HG02678 (cell line): ENCODE data around the gene MNAT1.
A peak's percentile ranks its signal among the peaks of the same experiment; 100 is the strongest.
"Not testable (repeated sequence)": the region's sequence is repeated elsewhere in the genome, so short reads cannot be mapped to it uniquely, and the experiment has no call there.

Source experiments
- ATAC-seq: cut with Tn5 transposase; IDR thresholded peaks from one replicate; pipeline ENCODE4 v1.9.1; 2021; ENCODE audit warnings: mild to moderate bottlenecking, moderate library complexity; ENCODE audit not compliant: unreplicated experiment

The MNAT1 gene

GRCh38 chr14:60736494-60736893 is 1.9 kb downstream of the MNAT1 start:
- no peak for ATAC-seq

DNA sequence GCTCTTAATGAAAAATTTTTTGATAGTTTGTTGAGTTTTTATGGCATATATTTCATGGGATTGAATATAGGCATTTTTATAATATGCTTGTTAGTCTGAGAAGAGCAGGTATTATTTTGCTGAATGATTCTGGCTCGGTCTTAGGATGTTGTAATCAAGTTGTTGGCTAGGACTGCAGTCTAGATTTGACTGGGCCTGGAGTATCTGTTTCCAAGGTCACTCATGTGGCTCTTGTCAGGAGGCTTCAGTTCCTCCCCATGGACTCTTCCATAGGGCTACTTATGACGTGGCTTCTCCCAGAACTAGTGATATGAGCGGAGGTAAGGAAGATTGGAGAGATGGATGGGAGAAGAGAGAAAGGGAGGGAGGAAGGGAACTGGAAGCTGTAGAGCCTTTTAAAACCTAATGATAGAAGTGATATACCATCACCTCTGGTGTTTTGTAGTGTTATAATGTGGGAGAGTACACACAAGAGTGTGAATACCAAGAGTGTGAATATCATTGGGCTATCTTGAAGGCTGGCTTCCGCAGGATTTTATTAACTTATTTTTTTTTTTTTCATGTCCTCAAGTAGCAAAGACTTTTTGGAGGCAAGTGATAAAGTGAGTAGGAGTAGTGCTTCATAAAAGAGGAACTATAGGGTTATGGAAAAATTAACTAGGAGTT is 4.4 kb downstream of the MNAT1 start:
- no peak for ATAC-seq

DNA sequence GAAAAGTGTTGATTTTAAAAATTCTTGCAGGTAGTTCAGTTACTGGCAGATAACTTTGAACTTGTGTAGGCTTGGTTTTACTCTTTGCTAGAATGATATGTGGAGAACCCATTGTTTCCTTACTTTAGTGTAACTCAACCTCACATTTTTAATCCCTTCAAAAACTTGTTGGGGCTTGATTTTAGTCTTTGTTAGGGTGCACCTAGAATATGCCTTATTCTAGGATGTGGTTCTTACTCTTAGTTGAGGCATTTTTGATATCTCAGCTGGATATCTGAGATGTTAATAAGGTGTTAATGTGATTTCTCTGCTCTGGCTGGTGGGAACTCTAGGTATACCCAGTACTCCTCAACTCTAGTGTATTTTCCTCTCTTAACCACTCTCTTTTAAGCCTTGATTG is 10.0 kb downstream of the MNAT1 start:
- no peak for ATAC-seq

- ATAC-seq: peak; percentile 99
These were observed 18.9 kb downstream of the MNAT1 start for GRCh38 chr14:60753264-60754119.

- no peak for ATAC-seq
These were observed 22.3 kb downstream of the MNAT1 start for GRCh38 chr14:60756847-60757246.

GRCh38 chr14:60757567-60758002 is 23.0 kb downstream of the MNAT1 start:
- ATAC-seq: no peak

DNA sequence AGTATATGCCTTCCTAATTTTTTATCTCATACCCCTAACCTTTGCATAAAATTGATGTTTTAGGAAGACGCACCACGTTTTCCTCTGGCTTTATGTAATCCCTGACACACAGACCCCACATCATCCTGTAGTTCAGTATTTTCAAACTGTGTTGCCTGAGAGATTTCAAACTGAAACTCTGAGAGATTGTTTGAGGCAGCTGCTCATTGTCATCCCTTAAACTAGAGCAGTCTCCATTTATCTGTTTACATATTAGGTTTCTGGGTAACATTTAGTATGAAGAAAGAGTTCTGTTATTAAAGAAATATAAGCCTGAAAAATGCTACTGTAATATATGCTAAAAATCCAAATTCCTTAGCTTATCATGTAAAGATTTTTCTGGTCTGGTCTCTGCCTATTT is 24.3 kb downstream of the MNAT1 start:
- peak; percentile 51 for ATAC-seq

DNA sequence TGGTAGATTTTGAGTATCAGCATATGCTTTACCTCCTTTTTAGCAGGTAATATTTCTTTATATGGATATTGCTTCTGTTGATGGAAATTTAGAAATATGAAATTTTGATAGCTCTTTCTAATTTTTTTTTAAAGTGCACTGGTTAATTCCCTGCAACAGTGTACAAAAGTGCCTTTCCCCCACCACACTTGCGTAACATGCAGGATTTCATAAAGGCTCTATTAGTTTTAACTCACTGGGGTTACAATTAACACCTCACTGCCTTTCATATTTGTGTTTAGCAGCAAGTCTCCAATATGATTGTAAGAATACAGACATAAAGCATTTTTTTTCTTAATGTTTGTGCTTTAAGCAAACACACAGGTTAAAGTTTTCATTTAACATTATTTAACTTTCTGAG is 25.6 kb downstream of the MNAT1 start:
- ATAC-seq: no peak

- ATAC-seq: no peak
These were observed 26.2 kb downstream of the MNAT1 start for GRCh38 chr14:60760644-60761364.

GRCh38 chr14:60768602-60769001 is 34.0 kb downstream of the MNAT1 start:
- ATAC-seq: no peak

DNA sequence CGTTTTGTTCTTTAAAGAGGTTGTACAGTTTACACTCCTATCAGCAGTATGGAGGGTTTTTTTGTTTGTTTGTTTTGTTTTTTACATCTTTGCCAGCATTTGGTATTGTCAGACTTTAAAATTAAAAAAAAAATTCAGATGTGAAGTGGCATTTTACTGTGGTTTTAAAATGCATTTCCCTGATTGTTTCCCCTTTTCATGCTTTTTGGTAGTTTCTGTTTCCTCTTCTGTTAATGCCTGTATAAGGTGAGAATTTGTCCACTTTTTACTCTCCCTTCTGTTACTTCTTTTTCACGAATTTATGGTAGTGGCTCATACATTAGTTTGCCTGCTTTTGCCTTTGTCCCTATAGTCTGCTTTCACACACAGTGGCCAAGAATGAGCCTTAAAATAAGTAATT is 36.6 kb downstream of the MNAT1 start:
- no peak for ATAC-seq

GRCh38 chr14:60773558-60773957 is 39.0 kb downstream of the MNAT1 start:
- peak; percentile 66 for ATAC-seq

DNA sequence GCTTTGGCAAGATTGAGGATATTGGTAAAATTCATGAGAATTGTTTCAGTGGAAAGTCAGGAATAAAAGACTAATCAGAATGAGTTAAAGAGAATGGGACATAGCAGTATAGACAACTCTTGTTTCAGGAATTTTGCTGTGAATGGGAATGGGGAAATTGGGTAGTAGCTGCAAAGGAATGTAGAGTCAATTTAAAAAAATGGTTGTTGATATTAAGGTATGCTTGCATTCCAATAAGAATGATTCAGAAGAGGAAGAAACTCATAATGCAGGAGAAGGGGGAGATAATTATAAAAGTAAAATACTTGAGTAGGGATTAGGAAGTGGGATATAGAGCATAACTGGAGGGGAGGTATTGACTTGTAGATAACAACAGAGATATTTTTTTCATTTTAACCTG is 40.7 kb downstream of the MNAT1 start:
- no peak for ATAC-seq

- no peak for ATAC-seq
These were observed 43.5 kb downstream of the MNAT1 start for GRCh38 chr14:60777856-60778578.

DNA sequence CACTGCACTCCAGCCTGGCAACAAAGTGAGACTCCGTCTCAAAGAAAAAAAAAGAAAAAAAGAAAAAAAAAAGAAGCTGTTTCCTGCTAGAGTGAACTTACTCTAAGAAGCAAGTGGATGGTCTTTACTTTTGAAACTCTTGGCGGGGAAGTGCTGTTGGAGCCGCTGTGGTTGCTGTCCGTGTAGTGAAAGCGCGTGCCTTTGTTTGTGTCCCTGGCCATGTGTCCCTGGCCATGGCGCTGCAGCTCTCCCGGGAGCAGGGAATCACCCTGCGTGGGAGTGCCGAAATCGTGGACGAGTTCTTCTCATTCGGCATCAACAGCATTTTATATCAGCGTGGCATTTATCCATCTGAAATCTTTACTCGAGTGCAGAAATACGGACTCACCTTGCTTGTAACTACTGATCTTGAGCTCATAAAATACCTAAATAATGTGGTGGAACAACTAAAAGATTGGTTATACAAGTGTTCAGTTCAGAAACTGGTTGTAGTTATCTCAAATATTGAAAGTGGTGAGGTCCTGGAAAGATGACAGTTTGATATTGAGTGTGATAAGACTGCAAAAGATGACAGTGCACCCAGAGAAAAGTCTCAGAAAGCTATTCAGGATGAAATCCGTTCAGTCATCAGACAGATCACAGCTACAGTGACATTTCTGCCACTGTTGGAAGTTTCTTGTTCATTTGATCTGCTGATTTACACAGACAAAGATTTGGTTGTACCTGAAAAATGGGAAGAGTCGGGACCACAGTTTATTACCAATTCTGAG is 45.4 kb downstream of the MNAT1 start:
- not testable (repeated sequence) for ATAC-seq

DNA sequence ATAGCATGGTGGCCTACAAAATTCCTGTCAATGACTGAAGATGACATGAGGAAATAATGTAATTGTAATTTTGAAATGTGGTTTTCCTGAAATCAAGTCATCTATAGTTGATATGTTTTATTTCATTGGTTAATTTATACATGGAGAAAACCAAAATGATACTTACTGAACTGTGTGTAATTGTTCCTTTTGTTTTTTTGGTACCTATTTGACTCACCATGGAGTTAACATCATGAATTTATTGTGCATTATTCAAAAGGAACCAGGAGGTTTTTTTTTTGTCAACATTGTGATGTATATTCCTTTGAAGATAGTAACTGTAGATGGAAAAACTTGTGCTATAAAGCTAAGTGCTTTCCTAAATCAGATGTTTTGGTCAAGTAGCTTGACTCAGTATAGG is 46.0 kb downstream of the MNAT1 start:
- ATAC-seq: not testable (repeated sequence)

DNA sequence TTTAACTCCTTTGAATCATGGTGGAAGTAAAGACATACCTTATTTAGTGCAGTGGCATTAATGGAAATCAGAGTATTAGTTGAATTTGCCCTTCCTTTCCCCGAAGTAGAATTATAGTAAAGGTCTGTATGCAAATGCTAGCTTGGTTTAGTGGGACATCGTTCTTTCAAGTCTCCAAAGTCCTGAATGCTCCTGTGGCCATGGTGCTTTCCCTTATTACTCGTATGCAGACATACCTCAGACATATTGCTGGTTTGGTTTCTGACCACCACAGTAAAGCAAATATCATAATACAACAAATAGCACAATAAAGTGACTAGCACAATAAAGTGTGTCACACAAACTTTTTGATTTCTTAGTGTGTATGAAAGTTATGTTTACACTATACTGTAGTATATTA is 52.3 kb downstream of the MNAT1 start:
- no peak for ATAC-seq

GRCh38 chr14:60789656-60790055 is 55.1 kb downstream of the MNAT1 start:
- ATAC-seq: no peak

GRCh38 chr14:60790850-60791249 is 56.3 kb downstream of the MNAT1 start:
- no peak for ATAC-seq

- no peak for ATAC-seq
These were observed 61.9 kb downstream of the MNAT1 start for GRCh38 chr14:60796434-60796833.
